ENCODE data around the gene TMEM11.

The TMEM11 gene

GRCh38 chr17:21201298-21201595 lies 12.7 kb downstream of the TMEM11 start:
- TF ChIP-seq CTCF (IDR thresholded peaks at IDR 0.05; ENCODE audit: low read depth, low read length, missing control alignments), result no peak
- no peak overlapping the region for H3K4me3 ChIP-seq (replicated peaks; ENCODE audit: low read depth, low read length)
- DNase-seq (ENCODE audit: extremely low read depth, low read depth), result no peak

GRCh38 chr17:21200590-21201297 lies 13.2 kb downstream of the TMEM11 start:
- TF ChIP-seq CTCF (IDR thresholded peaks at IDR 0.05; ENCODE audit: low read depth, low read length, missing control alignments), result no peak
- DNase-seq (ENCODE audit: extremely low read depth, low read depth), result no peak
- no peak overlapping the region for H3K4me3 ChIP-seq (replicated peaks; ENCODE audit: low read depth, low read length)

- H3K4me3 ChIP-seq (replicated peaks; ENCODE audit: low read depth, low read length), result no peak overlapping the region
- no peak for DNase-seq (ENCODE audit: extremely low read depth, low read depth)
- TF ChIP-seq CTCF (IDR thresholded peaks at IDR 0.05; ENCODE audit: low read depth, low read length, missing control alignments), result no peak
Measured at GRCh38 chr17:21199856-21200255, 14.1 kb downstream of the TMEM11 start.

GRCh38 chr17:21199311-21199710 lies 14.7 kb downstream of the TMEM11 start:
- no peak for TF ChIP-seq CTCF (IDR thresholded peaks at IDR 0.05; ENCODE audit: low read depth, low read length, missing control alignments)
- H3K4me3 ChIP-seq (replicated peaks; ENCODE audit: low read depth, low read length), result no peak overlapping the region
- no peak for DNase-seq (ENCODE audit: extremely low read depth, low read depth)

- no peak for DNase-seq (ENCODE audit: extremely low read depth, low read depth)
- TF ChIP-seq CTCF (IDR thresholded peaks at IDR 0.05; ENCODE audit: low read depth, low read length, missing control alignments), result no peak
- H3K4me3 ChIP-seq (replicated peaks; ENCODE audit: low read depth, low read length), result no peak overlapping the region
Measured at GRCh38 chr17:21198411-21198810, 15.6 kb downstream of the TMEM11 start.

GRCh38 chr17:21196126-21196525 lies 17.8 kb downstream of the TMEM11 start:
- H3K4me3 ChIP-seq (replicated peaks; ENCODE audit: low read depth, low read length), result no peak overlapping the region
- no peak for TF ChIP-seq CTCF (IDR thresholded peaks at IDR 0.05; ENCODE audit: low read depth, low read length, missing control alignments)
- no peak for DNase-seq (ENCODE audit: extremely low read depth, low read depth)

- TF ChIP-seq CTCF (IDR thresholded peaks at IDR 0.05; ENCODE audit: low read depth, low read length, missing control alignments), result no peak
- no peak overlapping the region for H3K4me3 ChIP-seq (replicated peaks; ENCODE audit: low read depth, low read length)
- DNase-seq (ENCODE audit: extremely low read depth, low read depth), result no peak
Measured at GRCh38 chr17:21194703-21195102, 19.3 kb downstream of the TMEM11 start.
